Activated CD8-positive, alpha-beta memory T cell treated with anti-CD3 and anti-CD28 coated beads, Interleukin-2, amount 50 U/mL, for 24 hours (primary cell): ENCODE measurements around the gene DHH.

Source experiments
- DNase-seq: peaks from one replicate; pipeline ENCODE4 v3.0.0-alpha.2; 2020; ENCODE audit errors: extremely low read depth

The DHH gene

DNA sequence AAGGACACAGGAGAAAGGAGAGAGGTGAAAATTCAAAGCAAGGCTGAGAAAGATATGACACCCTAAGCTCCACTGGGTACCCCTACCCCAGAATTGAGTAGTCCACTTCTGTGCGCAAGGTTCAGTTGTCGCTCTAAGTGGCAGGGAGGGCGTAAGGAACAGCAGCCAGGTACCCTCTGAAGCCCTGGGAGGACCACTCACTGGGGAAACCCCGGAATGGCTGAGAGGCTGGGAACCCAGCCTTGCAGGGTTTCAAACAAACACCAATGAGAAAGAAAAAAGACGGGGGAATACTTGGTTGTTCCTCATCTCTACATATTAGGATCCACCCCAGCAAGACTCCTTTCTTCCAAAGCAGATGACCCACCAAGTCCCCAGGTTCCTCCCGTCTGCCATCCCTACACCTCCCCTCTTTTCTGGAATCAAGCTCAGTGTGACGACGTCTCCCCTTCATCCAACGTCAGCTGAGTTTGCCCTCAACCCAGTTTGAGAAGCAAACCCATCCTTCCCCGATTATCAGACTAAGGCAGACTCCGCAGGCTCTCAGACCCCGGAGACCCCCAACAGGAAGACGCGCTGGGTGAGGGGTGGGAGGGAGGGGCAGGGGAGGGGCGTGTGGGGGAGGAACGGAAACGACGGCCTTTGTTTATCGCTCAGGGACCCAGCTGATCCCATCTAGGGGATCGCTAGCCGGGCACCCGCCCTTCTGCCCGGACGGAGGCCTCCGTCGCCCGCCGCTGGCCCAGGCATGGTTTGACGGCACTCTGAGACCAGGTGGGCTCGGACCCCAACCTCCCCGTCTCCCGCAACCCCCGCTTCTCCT is 15.3 kb upstream of the DHH start:
- DNase-seq: no peak

DNA sequence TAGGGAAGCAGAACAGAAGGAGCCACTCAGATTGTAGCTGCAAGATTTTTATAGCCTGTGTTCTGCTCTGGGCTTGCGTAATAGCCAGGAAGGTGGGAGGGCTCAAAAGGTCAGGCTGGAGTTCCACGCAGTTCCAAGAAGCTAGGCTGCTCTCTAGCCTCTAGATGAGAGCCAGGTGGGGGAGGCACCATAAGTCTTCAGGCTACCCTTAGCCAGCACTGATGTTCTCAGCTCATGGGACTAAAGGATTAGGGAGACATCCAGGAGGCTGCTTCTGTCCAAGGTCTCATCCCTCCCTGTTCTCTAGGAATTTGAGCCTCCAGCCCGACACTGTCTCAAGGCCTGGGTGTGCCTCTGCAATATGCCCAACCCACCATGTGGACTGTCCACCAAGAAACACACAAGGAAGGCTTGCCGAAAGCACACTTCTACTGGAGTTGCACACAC is 14.4 kb upstream of the DHH start:
- no peak for DNase-seq

DNA sequence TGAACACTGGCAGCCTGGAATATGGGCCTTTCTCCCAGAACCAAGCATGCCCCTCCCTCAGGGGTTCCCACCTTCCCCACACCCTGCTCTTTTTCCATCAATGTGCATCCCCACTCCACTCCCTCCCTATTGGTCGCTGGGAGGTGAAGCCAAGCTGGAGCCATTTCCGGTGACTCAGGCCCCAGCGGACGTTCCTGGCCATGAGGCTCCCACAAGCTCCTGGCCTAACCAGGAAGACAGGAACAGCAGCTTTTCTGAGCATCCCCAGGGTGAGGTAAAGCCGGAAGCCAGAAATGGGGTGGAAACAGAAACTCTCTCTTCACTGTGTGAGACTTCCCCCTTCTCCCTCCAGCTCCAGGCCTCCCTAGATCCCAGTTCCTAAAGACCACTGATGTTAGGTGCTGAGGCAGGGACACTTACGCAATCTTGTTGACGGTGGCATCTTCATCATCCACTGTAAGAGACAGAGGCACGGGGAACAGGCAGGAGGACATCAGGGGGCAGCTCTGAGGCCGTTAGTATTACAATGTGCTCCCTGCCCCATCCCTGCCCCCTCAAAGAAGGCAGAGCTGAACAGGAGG is 11.0 kb upstream of the DHH start:
- DNase-seq: no peak

DNA sequence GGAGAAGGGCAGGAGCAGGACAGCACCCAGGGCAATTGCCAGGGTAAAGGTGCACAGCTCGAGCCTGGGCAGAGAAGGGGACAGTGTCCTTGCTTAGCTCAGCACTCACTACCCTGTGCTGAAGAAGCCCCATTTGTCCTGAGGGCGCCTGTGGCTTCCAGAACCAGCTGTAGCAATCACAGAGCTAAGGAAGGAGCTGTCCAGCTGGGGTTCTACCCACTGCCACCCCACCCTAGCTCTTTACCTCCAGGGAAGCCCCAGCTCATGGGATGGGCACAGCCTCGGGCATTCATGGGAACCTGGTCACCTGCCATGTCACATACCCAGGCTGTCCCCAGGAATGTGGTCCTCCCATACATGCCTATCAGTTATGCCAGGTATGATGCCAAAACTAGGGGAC is 10.2 kb upstream of the DHH start:
- no peak for DNase-seq

DNA sequence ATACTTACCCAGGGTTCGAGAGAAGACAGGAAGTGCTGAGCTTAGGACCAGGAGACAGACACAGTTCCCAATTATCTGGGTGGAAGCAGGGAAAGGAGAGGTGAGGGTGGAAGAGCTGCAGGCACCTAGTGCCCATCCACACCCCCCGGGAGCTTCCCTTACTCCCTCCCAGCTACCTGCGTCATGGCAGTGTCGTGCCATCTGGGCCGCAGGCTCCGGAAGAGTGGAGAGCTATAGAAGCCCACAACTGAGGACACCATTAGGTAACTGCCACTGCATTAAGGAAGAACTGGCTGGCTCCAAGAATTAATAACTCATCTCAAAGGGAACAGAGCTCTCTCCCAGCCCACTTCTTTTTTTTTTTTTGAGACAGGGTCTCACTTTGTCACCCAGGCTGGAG is 5.8 kb upstream of the DHH start:
- DNase-seq: no peak

DNA sequence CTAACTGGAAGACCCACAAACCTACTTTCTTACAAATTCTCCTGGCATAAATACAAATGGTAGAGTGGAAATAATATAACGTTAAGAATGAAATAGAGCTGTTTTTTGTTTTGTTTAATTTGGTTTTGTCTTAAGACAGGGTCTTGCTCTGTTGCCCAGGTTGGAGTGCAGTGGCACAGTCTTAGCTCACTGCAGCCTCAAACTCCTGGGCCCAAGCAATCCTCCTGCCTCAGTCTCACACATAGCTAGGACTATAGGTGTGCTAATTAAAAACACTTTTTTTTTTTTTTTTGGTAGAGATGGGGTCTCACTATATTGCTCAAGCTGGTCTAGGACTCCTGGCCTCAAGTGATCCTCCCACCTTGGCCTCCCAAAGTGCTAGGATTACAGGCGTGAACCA is 4.1 kb upstream of the DHH start:
- DNase-seq: no peak

DNA sequence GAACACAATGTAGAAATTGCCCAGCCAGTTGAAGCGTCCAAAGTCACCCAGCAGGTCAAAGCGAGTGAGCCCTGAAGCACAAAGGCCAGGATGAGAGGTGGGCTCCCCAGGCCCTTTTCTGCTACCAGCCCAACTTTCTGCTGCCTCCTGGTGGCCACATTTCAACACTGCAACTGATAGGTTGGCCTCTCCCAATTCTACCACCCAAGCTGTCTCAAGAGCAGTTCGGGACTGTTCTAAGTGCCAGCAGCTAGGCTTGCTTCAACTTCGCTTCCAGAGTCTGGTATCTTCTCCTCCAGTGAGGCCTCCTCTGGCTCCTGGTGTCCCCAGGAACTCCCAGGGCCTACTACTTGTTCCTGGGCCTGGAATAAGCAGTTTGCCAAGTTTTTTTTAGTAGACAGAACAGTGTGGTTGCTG is 3.4 kb upstream of the DHH start:
- DNase-seq: peak; percentile 37

DNA sequence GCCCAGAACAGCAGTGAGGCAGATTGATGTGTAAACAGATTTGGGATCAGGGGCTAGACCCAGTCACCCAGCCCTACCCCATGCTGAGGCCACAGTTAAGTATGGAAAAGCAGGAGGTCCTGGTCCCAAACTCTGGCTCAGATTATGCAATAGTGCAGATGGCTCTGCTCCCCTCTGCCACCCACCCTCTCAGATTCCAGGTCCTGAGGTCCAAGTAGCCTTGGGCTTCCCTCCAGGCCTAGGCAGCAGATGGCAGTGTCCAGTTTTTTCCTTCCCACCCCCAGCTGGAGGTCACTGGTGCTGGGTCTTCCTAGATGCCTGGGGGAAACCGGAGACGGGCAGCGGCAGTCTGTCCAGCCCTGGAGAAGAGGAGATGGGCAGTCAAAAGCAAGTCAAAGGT is 2.8 kb upstream of the DHH start:
- no peak for DNase-seq

DNA sequence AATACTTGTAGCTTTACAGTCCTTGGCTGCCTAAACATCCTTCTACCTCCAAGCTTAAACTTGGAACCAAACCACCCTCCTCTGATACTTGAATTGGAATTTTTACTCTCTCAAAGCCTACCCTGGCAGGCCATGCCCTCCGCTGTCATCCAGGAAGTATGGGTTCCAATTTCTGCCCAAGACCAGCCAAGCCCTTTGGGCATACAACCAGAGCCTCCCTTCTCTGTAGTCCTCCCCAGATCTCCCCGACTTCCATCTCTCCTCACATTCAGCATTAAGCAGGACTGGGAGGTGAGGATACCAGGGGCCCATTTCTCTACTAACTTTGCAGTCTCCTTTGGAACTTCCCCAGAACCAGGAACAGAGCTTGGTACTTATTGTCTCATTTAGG is 369 bp upstream of the DHH start:
- no peak for DNase-seq

DNA sequence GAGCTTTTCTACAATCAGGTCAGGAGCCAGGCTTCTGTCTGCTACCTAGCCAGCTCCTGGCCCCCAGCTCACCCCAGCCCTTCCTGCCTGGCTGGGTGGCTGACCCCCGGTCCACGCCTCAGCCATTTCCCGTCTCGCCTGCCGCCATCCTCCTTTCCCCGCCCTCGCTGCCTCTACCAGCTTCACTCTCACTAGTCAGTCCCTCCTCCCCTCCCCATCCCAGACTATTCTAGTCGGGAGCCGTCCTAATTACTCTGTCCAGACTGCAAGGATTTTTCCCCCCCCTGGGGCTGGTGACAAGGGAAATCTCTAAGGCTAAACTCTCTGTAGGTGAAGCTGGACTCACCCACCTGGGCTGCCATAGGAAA is 825 bp downstream of the DHH start:
- no peak for DNase-seq

DNA sequence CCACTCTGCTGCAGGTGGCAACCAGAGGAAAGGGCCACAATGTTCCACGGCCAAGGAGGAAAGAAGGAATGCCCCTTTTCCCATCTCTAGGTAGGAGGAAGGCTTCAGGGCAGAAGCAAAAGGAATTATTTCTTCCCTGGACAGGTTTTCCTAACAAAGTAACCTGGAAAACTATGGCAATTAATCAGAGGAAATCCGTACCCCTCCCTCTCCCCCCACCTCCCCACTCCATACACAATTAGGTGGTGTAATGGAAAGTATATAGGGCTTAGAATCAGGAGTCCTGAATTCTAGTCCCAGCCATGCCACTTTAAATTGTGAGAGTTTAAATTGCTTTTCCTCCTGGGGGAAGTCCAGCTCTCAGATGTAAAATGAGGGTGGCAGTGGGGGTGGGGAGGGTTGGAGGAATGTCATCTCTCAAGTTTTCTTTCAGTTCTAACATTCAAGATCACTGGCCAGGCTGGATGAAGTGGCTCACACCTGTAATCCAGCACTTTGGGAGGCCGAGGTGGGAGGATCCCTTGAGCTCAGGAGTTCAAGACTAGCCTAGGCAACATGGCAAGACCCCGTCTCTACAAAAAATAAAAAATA is 1.7 kb downstream of the DHH start:
- no peak for DNase-seq

DNA sequence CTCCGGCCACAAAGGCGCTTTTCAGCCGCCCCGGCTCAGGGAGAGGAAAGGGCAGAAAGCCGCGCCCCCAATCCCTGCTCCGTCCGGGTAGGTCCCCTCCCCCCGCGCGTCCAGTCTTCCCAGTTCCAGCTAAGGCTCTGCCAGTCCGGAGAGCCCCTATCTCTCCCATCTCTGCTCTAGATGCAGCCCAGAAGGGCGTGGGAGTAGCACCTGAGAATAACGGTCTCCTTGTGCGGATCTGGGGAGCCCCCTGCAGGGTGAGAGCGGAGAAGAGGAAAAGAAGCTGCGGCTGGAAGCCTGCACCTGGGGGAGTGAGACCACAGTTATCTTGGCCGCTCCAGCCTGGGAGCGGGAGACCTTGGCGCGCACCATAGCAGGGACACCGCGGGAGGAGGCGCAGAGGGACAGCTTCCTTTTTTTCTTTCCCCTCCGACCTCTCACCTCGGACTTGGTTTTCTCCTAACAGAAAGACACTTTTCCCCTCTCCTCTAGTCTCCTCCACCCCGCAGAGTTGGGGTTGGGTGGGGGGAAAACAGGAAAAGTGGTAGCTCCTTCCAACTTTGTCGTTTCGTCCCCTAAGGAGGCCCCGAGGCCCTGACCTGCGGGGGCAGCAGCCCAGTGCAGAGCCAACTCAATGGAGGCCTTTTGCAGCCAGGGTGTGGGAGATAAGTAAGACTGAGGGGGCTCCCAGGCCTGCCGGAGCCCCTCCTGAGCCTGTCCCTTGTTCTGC is 2.4 kb downstream of the DHH start:
- DNase-seq: no peak

DNA sequence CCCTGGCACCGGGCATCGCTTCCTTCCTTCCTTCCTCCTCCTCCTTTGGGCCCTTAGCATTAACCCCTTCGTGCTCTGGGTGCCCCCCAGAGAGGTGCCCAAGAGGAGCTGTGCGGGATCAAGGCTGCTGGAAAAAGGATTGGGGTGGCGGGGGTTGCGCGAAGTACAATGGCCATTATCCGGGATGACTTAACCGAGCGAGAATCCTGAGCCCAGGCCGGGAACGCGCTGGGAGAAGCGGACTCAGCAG is 2.8 kb downstream of the DHH start:
- no peak for DNase-seq

DNA sequence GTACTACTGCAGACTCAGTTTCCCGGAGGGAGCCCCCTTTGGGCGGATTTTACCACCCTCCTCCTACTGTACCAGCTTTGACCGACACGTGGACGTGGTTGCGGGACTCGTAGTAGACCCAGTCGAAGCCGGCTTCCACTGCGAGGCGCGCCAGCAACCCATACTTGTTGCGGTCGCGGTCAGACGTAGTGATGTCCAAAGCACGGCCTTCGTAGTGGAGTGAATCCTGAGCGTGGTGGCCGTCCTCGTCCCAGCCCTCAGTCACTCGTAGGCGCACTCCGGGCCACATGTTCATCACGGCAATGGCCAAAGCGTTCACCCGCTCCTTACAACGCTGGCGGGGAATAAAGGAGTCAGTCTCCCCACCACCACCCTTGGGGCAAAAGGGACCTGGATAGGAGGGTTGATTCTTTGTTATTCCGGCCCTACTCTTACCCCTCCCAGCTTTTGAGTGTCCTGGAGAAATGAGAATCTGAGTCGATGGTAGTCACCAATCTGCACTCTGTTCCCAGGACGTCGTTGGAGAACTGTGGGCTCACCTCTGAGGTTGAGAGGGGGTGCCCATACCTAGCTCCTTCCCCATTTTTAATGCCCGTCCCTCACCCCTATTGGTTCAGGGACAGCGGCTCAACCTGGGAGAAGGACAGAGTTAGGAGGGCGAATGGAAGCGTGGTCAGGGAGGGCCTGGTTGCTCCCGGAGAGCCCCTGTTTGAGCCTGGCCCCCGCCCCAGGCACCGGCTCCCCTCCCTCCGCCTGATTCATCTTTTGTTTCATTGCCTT is 3.4 kb downstream of the DHH start:
- DNase-seq: no peak

DNA sequence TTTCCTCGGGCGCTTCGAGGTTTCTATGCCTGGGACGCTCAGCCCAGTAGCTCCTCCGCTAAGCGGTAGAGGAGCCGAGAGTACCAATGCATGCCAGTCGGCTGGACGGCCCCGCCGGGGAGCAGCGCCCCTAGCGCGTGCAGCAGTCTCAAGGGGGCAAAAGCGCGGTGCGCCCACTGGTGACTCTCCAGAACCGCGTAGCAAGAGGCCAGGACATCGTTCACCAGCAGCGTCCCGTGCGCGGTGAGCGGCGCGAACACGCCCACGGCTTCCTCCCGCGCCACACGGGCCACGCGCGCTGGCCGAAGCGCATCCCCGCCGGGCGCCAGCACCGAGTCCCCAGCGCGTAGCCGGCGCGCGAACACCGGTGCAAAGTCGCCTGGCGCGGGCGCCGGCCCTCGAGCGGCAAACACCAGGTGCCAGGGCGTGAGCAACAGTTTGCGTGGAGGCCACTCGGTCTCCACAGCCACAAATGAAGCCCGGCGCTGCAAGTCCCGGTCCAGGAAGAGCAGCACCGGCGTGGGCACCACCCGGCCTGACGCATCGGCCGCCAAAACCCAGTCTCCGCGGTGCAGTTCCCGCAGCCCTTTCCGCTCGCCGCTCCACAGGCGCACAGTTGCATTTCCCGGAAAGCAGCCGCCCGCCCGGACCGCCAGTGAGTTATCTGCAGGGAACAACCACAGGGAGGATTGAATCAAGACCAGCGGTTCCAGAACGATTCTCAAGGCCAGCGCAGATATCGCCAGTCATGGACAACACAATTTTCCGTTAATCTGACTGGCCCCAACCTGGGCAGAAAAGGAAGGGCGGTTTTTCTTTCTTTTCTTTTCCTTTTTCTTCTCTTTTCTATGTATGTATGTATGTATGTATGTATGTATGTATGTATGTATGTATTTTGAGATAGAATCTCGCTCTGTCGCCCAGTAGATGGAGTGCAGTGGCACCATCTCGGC is 4.5 kb downstream of the DHH start:
- DNase-seq: no peak

DNA sequence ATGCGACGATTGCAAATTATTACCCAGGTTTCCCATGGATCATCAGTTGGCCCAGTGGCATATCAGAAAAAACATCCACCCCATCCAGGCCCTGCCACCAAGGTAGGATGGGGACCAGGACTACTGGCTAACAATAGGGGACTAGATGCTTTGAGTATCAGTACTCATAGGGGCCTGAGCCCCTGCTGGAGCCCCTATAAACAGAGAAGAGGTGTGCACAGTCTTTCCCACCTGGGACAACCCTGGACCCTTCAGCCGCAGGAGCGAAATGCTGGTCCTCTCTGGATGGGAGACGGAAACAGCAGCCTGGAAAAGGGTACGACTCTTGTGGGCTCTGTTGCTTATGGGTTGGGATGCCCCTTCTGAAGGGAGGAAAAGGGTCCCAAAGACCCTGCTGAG is 5.7 kb downstream of the DHH start:
- no peak for DNase-seq

DNA sequence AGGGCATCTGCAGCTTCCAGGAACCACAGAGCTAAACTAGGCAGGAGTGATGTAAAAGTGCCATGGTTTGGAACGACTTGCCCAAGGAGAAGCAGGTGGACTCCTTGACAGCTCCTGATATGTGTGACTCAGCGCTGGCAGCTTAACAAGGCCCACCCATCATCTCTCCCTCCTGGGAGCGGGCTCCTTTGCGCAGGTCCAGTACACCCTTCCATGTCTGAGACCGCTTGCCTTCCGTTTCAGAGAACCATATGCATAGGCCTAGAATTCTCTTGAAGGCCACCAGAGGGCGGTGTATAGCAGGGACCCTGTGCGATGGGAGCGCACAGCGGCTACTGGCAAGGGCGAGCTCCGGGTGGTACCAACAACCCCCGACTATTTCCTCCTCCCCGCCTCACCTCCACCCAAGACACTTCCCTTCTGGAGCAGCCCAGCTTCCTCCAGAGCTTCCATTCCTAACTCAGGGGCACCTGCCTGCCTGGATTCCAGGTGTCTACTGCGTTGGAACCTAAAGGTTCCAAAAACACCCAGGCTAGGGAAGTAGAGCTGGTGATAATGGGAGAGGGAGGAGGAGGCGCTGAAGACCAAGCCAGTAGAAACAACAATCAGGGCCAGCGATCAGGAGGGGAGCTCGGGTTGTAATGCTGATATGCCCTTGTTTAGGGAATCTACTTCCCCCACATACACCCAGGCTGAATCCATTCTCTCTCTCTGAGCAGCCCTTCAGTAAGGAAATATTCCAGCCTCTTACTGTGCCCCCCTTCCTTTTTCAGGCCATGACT is 6.3 kb downstream of the DHH start:
- no peak for DNase-seq

DNA sequence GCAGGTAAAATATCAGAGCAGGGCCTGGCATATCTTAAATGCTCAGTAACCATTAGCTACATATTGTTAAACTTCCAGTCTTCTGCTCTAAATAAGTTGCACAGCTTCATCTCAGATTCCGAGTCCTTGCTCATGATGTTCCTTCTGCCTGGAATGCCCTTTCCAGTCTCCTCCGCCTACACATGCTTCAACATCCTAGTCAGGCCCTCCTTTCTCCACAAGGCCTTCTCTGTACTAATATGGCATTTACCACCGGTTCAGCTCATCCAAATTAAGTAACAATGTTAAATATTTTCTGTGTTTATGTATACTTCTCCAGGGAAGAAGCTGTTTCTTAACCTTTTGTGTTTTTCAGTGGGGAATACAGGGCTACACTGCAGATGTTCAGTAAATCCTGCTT is 8.5 kb downstream of the DHH start:
- DNase-seq: no peak

DNA sequence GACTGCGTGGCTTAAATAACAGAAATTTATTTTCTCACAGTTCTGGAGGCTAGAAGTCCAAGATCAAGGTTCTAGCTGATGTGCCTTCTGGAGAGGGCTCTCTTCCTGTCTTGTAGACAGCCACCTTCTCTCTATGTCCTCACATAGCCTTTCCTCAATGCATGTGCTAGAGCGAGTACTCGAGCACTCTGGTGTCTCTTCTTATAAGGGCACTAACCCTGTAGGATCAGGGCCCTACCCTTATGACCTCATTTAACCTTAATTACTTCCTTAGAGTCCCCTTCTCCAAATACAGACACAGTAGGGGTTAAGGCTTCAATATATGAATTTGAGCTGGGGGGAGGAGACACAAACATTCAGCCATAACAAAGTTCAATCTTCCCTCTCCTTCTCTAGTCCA is 10.2 kb downstream of the DHH start:
- DNase-seq: no peak

DNA sequence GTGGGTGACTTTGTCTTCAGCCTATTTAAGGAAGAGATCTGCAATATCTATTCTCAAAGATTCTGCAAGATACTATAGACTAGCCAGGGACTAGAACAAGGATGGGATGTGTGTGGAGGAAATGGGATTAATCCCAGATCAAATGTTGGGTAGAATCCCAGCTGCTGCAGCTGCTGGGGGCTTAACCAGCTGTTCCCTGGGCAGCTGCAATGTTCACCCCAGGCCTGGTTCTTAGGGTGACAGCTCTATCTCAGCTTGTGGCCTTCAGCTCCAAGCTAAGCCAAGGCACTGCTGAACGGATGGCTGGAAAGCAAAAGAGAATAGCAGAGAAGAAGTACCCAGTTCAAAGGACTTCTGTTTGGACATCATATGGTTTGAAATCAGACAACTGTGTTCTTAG is 14.8 kb downstream of the DHH start:
- no peak for DNase-seq
